Kidney (tissue), 14 donors: Measurements from ENCODE around the gene NRAS. TPM values are rescaled to one million over a fixed set of nuclear protein-coding genes. Genes with fewer than 3 reads are reported as not detected.

ENCODE experiments used
- DNase-seq, 5 donors: peaks; one replicate each; pipeline ENCODE4 v3.0.0-alpha.2; 2013 to 2020
- FAIRE-seq: peaks from 2 replicates; lab custom pipeline; 2012; peaks lifted over from hg19 to GRCh38; lab: Jason Lieb, UNC
- H3K27ac ChIP-seq, 2 donors: one replicate each; pipeline ENCODE4 v1.7.0; 2013; ENCODE audit warnings: low read depth in 2 of 2, low read length in 2 of 2, inconsistent platforms in 1 of 2
- H3K27me3 ChIP-seq: one replicate; pipeline ENCODE4 v1.7.1; 2013; ENCODE audit warnings: low read length, inconsistent platforms; ENCODE audit not compliant: control insufficient read depth, insufficient read depth
- H3K36me3 ChIP-seq, 3 donors: one replicate each; pipeline versions ENCODE4 v1.7.0 to v1.7.1; 2013; ENCODE audit warnings: low read length in 3 of 3, control low read depth in 1 of 3, inconsistent platforms in 1 of 3; ENCODE audit not compliant: insufficient read depth in 3 of 3, control insufficient read depth in 2 of 3
- H3K4me1 ChIP-seq, 3 donors: one replicate each; pipeline versions ENCODE4 v1.7.0 to v1.7.1; 2013; ENCODE audit warnings: low read length in 3 of 3, inconsistent platforms in 1 of 3, low read depth in 1 of 3; ENCODE audit not compliant: control insufficient read depth in 2 of 3, insufficient read depth in 2 of 3
- H3K4me3 ChIP-seq, 3 donors: one replicate each; pipeline versions ENCODE4 v1.7.0 to v1.8.1; 2013; ENCODE audit warnings: low read length in 3 of 3, control low read depth in 1 of 3, inconsistent platforms in 1 of 3
- H3K9ac ChIP-seq, 3 donors: one replicate each; pipeline versions ENCODE4 v1.7.0 to v1.7.1; 2013; ENCODE audit warnings: low read length in 3 of 3, control low read depth in 1 of 3, inconsistent platforms in 1 of 3
- H3K9me3 ChIP-seq, 3 donors: one replicate each; pipeline versions ENCODE4 v1.7.0 to v1.7.1; 2013; ENCODE audit warnings: low read length in 3 of 3, control low read depth in 1 of 3, inconsistent platforms in 1 of 3; ENCODE audit not compliant: control insufficient read depth in 2 of 3, insufficient read depth in 1 of 3
- intact Hi-C: fragments of 100-400 bp; cut with DNase I; formaldehyde crosslinking; loops from one replicate; pipeline ENCODE4 v1.11.1; 2022
- polyA plus RNA-seq: library from polyadenylated mRNA; stranded (reverse); fragments of 350-450 nt; fragmentation: Illumina TruSeq; extraction: RNeasy Lipid Tissue Mini Kit (QIAGEN cat#74804); gene quantifications from one replicate; pipeline ENCODE4 v1.2.3, GENCODE V29; 2014; ENCODE audit warnings: low read depth, low replicate concordance; ENCODE audit not compliant: insufficient read depth
- total RNA-seq: library from RNA; stranded (reverse); fragmentation: NEBNext Ultra II Directional; extraction: Animal tissue kit (Norgen Biotek cat#: 25700); gene quantifications from one replicate; pipeline ENCODE4 v1.2.1, GENCODE V29; 2021
- TF ChIP-seq, protein P1 (sequence below): IDR thresholded peaks from 3 replicates; pipeline ENCODE4 v1.5.1; 2012; ENCODE audit warnings: mild to moderate bottlenecking, moderate library complexity, borderline replicate concordance; ENCODE audit not compliant: insufficient read depth; ENCODE audit errors: extremely low read depth
- donor health status: control.
- donor health status: control.
- donor health status: control.
- donor health status: control.
- donor health status: control.
- donor health status: DM: yes; HTN: yes; CAD: no.
- donor health status: Normal renal cell carcinoma (clear cell type).

NRAS gene
- total and polyA plus RNA-seq, 2 donors from 2014 or later: 13.3 to 35.2 TPM

DNA sequence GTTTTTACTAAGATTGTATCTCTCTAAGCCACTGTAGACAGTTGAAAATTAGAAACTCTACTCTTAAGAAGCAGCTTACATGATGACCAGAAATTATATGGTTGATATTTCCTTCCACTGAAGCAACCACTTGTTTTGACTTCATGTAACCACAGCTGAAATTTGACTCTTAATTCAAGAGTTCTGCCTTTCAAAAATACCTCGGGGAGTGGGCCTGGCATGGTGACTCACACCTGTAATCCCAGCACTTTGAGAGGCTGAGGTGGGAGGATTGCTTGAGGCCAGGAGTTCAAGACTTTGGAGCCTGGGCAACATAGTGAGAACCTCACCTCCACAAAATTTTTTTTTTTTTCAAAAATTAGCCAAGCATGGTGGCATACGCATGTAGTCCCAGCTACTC, 25.5 kb downstream of the NRAS start:
- Histone ChIP-seq H3K4me1 (no peaks in the 10 kb centered on the region), H3K27me3 (no peaks in the 10 kb centered on the region), H3K9me3 (no peaks in the 10 kb centered on the region), H3K36me3 (no peaks in the 10 kb centered on the region), H3K4me3 (no peak overlapping the region), H3K27ac (no peak overlapping the region), H3K9ac (no peak overlapping the region)
- intact Hi-C loops: no loop called here
- TF ChIP-seq, protein P1, sequence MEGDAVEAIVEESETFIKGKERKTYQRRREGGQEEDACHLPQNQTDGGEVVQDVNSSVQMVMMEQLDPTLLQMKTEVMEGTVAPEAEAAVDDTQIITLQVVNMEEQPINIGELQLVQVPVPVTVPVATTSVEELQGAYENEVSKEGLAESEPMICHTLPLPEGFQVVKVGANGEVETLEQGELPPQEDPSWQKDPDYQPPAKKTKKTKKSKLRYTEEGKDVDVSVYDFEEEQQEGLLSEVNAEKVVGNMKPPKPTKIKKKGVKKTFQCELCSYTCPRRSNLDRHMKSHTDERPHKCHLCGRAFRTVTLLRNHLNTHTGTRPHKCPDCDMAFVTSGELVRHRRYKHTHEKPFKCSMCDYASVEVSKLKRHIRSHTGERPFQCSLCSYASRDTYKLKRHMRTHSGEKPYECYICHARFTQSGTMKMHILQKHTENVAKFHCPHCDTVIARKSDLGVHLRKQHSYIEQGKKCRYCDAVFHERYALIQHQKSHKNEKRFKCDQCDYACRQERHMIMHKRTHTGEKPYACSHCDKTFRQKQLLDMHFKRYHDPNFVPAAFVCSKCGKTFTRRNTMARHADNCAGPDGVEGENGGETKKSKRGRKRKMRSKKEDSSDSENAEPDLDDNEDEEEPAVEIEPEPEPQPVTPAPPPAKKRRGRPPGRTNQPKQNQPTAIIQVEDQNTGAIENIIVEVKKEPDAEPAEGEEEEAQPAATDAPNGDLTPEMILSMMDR: no peak
- no peak for FAIRE-seq
- no peak for DNase-seq

DNA sequence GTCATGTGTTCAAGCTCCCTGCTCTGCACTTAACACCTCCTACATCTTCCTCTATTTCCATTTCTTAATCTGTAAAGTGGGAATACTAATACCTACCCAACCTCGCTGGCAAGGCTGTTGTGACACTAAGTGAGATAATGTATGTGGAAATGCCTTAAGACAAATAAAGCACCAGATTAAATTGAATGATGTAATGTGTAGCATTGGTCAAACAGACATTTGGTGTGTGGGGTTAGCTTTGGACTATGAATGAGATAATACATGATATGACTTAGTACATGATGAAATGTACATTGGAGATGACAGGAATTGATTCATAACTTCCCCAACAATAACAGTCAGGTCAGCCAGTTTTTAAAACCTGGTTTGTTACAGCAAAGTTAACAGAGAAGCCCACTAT, 26.4 kb downstream of the NRAS start:
- H3K4me1 ChIP-seq: no peaks in the 10 kb centered on the region
- no peak for DNase-seq
- H3K9ac ChIP-seq: no peak overlapping the region
- intact Hi-C loops: no loop called here
- H3K27me3 ChIP-seq: no peaks in the 10 kb centered on the region
- no peaks in the 10 kb centered on the region for H3K9me3 ChIP-seq
- H3K36me3 ChIP-seq: no peaks in the 10 kb centered on the region
- TF ChIP-seq, protein P1: no peak
- H3K27ac ChIP-seq: no peak overlapping the region
- H3K4me3 ChIP-seq: no peak overlapping the region
- FAIRE-seq: no peak

DNA sequence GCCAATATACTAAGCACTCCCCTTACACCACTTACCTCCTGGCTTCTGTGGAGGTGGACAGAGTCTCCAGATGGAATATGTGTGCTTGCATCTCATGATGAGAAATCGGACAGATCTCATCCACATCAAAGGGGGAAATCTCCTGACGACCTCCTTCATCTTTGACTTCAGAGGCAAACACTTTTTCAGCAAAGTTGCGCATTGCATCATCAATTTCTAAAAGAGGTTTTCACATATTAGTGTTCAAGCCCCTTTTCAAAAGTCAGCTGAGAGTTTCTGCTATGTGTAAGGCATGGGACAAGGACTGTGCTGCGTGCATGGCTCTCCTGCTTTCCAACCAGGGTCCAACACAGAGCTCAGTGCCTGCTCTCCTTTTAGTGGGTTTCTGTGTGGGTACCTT, 28.0 kb downstream of the NRAS start:
- TF ChIP-seq, protein P1: no peak
- DNase-seq: no peak
- no peaks in the 10 kb centered on the region for H3K27me3 ChIP-seq
- H3K4me3 ChIP-seq: no peak overlapping the region
- FAIRE-seq: no peak
- H3K9me3 ChIP-seq: no peaks in the 10 kb centered on the region
- H3K36me3 ChIP-seq: no peaks in the 10 kb centered on the region
- no peak overlapping the region for H3K9ac ChIP-seq
- H3K27ac ChIP-seq: no peak overlapping the region
- intact Hi-C loops: no loop called here
- H3K4me1 ChIP-seq: no peaks in the 10 kb centered on the region

DNA sequence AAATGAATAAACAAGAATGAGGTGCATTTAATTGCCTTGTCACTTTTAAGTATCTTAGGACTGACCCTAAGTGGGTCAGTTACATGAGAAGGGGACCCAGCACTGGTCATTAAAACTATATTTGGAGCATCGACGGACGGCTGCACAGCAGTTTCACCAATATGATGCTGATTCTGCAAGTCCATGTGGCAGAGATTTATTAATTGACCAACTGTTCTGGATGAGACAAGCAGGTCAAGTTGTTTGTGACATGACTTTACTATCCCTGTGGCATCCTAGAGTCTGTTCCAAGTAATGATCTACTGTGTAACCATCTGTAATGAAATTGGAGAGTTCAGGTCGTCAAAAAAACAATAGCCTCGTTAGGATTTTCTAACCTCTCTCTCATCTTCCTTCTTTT, 30.7 kb downstream of the NRAS start:
- Histone ChIP-seq H3K9me3 (no peaks in the 10 kb centered on the region), H3K27ac (no peak overlapping the region), H3K4me3 (no peak overlapping the region), H3K9ac (no peak overlapping the region), H3K27me3 (no peaks in the 10 kb centered on the region), H3K4me1 (no peaks in the 10 kb centered on the region), H3K36me3 (no peaks in the 10 kb centered on the region)
- intact Hi-C loops: no loop called here
- no peak for FAIRE-seq
- DNase-seq: peak in 1 of 5 donors; percentile 2
- TF ChIP-seq, protein P1: no peak
